ENCODE data around the gene FAM193A. TPM values are rescaled to one million over a fixed set of nuclear protein-coding genes. Genes with fewer than 3 reads are reported as not detected.
"Not testable (repeated sequence)": the region's sequence is repeated elsewhere in the genome, so short reads cannot be mapped to it uniquely, and the experiment has no call there.

The FAM193A gene
- total and polyA plus RNA-seq, 2 donors (not counting 1 experiment from before 2014, with no cell fraction given): 16.0 to 62.7 TPM

- Histone ChIP-seq H3K4me3 (ENCODE audit: control extremely low read depth in 1 of 5, extremely low read depth in 1 of 5, insufficient read depth in 1 of 5, low read depth in 2 of 5, low read length in 4 of 5) (no peak overlapping the region), H3K27ac (ENCODE audit: low read length in 2 of 2) (peak overlapping the region in 1 of 2 donors; percentile 34), H3K9me3 (ENCODE audit: control extremely low read depth in 1 of 3, control insufficient read depth in 2 of 3, insufficient read depth in 1 of 3, low read length in 2 of 3) (peaks cover 0 to 3% (median 0%) of the 10 kb centered on the region in 3 donors), H4K20me1 (ENCODE audit: control insufficient read depth, insufficient read depth, low read length, poor library complexity, severe bottlenecking) (peaks cover 5% of the 10 kb centered on the region), H3K4me2 (replicated peaks; ENCODE audit: low read depth, low read length, poor library complexity, severe bottlenecking) (no peak overlapping the region), H3K36me3 (replicated peaks in 1 of 2; ENCODE audit: control extremely low read depth in 1 of 2, control insufficient read depth in 1 of 2, extremely low read depth in 1 of 2, insufficient read depth in 2 of 2, low read length in 1 of 2) (peaks cover 16 to 54% of the 10 kb centered on the region in 2 experiments), H2AFZ (ENCODE audit: insufficient read depth, low read depth, low read length, poor library complexity, severe bottlenecking) (no peak overlapping the region), H3K4me1 (ENCODE audit: control insufficient read depth in 2 of 2, insufficient read depth in 2 of 2, low read length in 2 of 2) (peaks cover 0 to 15% of the 10 kb centered on the region in 2 donors), H3K9ac (ENCODE audit: low read length) (no peak overlapping the region), H3K79me2 (ENCODE audit: control insufficient read depth, insufficient read depth, low read length) (peaks cover 43% of the 10 kb centered on the region), H3K27me3 (replicated peaks in 1 of 4; ENCODE audit: control extremely low read depth in 1 of 4, control insufficient read depth in 3 of 4, insufficient read depth in 4 of 4, low read length in 3 of 4) (no peaks in the 10 kb centered on the region)
- POLR2A ChIA-PET: interaction anchor here (0.5 kb wide), 1 partner anchor 40 kb away, joined by 5 read pairs; no protein-coding TSS in a partner anchor
- no peak overlapping the region for H3K4me3 Mint-ChIP-seq
- no peak overlapping the region for H3K27ac Mint-ChIP-seq
- no peaks in the 10 kb centered on the region for H3K9me3 Mint-ChIP-seq (ENCODE audit: insufficient read depth)
- peaks cover 31% of the 10 kb centered on the region for H3K4me1 Mint-ChIP-seq
- no peak for ATAC-seq (ENCODE audit: low read depth)
- CTCF ChIA-PET: interaction anchor here (0.6 to 1.8 kb wide), 4 partner anchors 14 to 75 kb away, joined by 3 to 10 read pairs (median 4); no protein-coding TSS in a partner anchor
- intact Hi-C loops (cut with micrococcal nuclease): no loop called here
- no peak for DNase-seq
- no peaks in the 10 kb centered on the region for H3K27me3 Mint-ChIP-seq
- no peak for TF ChIP-seq EZH2 (IDR thresholded peaks at IDR 0.05; ENCODE audit: borderline replicate concordance, insufficient read depth, low read depth, low read length, poor library complexity, severe bottlenecking)
- TF ChIP-seq, protein P1, sequence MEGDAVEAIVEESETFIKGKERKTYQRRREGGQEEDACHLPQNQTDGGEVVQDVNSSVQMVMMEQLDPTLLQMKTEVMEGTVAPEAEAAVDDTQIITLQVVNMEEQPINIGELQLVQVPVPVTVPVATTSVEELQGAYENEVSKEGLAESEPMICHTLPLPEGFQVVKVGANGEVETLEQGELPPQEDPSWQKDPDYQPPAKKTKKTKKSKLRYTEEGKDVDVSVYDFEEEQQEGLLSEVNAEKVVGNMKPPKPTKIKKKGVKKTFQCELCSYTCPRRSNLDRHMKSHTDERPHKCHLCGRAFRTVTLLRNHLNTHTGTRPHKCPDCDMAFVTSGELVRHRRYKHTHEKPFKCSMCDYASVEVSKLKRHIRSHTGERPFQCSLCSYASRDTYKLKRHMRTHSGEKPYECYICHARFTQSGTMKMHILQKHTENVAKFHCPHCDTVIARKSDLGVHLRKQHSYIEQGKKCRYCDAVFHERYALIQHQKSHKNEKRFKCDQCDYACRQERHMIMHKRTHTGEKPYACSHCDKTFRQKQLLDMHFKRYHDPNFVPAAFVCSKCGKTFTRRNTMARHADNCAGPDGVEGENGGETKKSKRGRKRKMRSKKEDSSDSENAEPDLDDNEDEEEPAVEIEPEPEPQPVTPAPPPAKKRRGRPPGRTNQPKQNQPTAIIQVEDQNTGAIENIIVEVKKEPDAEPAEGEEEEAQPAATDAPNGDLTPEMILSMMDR (IDR thresholded peaks at IDR 0.05): peak; percentile 20
- WGBS (ENCODE audit: insufficient coverage): no CpG with 5 or more reads among the region's 1 CpG
Observed at GRCh38 chr4:2673157-2673556, 136.7 kb downstream of the FAM193A start.

- H3K9ac ChIP-seq (ENCODE audit: low read length); H3K4me3 Mint-ChIP-seq; CTCF ChIA-PET; H3K9me3 ChIP-seq (ENCODE audit: control extremely low read depth in 1 of 3, control insufficient read depth in 2 of 3, insufficient read depth in 1 of 3, low read length in 2 of 3); H3K4me1 Mint-ChIP-seq; H4K20me1 ChIP-seq (ENCODE audit: control insufficient read depth, insufficient read depth, low read length, poor library complexity, severe bottlenecking); H2AFZ ChIP-seq (ENCODE audit: insufficient read depth, low read depth, low read length, poor library complexity, severe bottlenecking); H3K9me3 Mint-ChIP-seq (ENCODE audit: insufficient read depth); H3K27me3 ChIP-seq (replicated peaks in 1 of 4; ENCODE audit: control extremely low read depth in 1 of 4, control insufficient read depth in 3 of 4, insufficient read depth in 4 of 4, low read length in 3 of 4); intact Hi-C loops (cut with micrococcal nuclease); H3K4me3 ChIP-seq (ENCODE audit: control extremely low read depth in 1 of 5, extremely low read depth in 1 of 5, insufficient read depth in 1 of 5, low read depth in 2 of 5, low read length in 4 of 5); POLR2A ChIA-PET; ATAC-seq (ENCODE audit: low read depth); H3K27me3 Mint-ChIP-seq; H3K27ac Mint-ChIP-seq; H3K4me1 ChIP-seq (ENCODE audit: control insufficient read depth in 2 of 2, insufficient read depth in 2 of 2, low read length in 2 of 2); H3K27ac ChIP-seq (ENCODE audit: low read length in 2 of 2); H3K4me2 ChIP-seq (replicated peaks; ENCODE audit: low read depth, low read length, poor library complexity, severe bottlenecking); DNase-seq: not testable (repeated sequence)
- peaks cover 0 to 26% of the 10 kb centered on the region in 2 experiments for H3K36me3 ChIP-seq (replicated peaks in 1 of 2; ENCODE audit: control extremely low read depth in 1 of 2, control insufficient read depth in 1 of 2, extremely low read depth in 1 of 2, insufficient read depth in 2 of 2, low read length in 1 of 2)
- no CpG with 5 or more reads among the region's 6 CpGs for WGBS (ENCODE audit: insufficient coverage)
- H3K79me2 ChIP-seq (ENCODE audit: control insufficient read depth, insufficient read depth, low read length): peaks cover 61% of the 10 kb centered on the region
Observed at GRCh38 chr4:2679762-2680161, 143.3 kb downstream of the FAM193A start.

Data from B cell (primary cell).